Endothelial cell of umbilical vein (primary cell): ENCODE measurements around the gene C17orf50. TPM values are rescaled to one million over a fixed set of nuclear protein-coding genes. Genes with fewer than 3 reads are reported as not detected.

Source experiments
- BruUV-seq: library from RNA; stranded (reverse); fragments of 400-500 nt; replicated peaks from 2 replicates; lab custom pipeline; 2021; lab: Mats Ljungman, UMichigan
- CTCF ChIA-PET: fragments of 300-600, 350-600 bp; sonication (Branson Sonifier 250); formaldehyde crosslinking; loops from one replicate; lab custom pipeline; 2021; ENCODE audit warnings: antibody characterized with exemption, inconsistent platforms; lab: Charles Lee
- POLR2A ChIA-PET: fragments of 300-600, 350-600 bp; sonication (Branson Sonifier 250); formaldehyde crosslinking; loops from one replicate; lab custom pipeline; 2021; ENCODE audit warnings: antibody characterized with exemption, inconsistent platforms; lab: Charles Lee
- DNase-seq: peaks from one replicate; pipeline ENCODE4 v3.0.0-alpha.2; 2011; ENCODE audit warnings: low read depth, low spot score
- FAIRE-seq: peaks from 2 replicates; lab custom pipeline; 2011; peaks lifted over from hg19 to GRCh38; lab: Jason Lieb, UNC
- H2AFZ ChIP-seq: 2 replicates; pipeline ENCODE4 v1.6.0; 2012; ENCODE audit warnings: low read depth, low read length, control low read depth, inconsistent platforms
- H3K27ac ChIP-seq: 2 replicates; pipeline ENCODE4 v1.5.1; 2011; ENCODE audit warnings: low read depth, mild to moderate bottlenecking, control low read depth, low read length, moderate library complexity; ENCODE audit not compliant: insufficient read depth
- H3K27me3 ChIP-seq, 2 experiments: 2 replicates each; pipeline versions ENCODE4 v1.6.0 to v1.6.1; 2011; ENCODE audit warnings: low read length in 2 of 2, mixed read lengths in 1 of 2; ENCODE audit not compliant: control insufficient read depth in 2 of 2, insufficient read depth in 2 of 2
- H3K36me3 ChIP-seq, 2 experiments: 2 replicates in 1 of 2; 3 replicates in 1 of 2; pipeline ENCODE4 v1.5.1; 2011; ENCODE audit warnings: low read length in 2 of 2, mild to moderate bottlenecking in 1 of 2, moderate library complexity in 1 of 2; ENCODE audit not compliant: control insufficient read depth in 2 of 2, insufficient read depth in 2 of 2; ENCODE audit errors: extremely low read depth in 1 of 2
- H3K4me1 ChIP-seq: 3 replicates; pipeline ENCODE4 v1.5.1; 2011; ENCODE audit warnings: mild to moderate bottlenecking, low read length; ENCODE audit not compliant: control insufficient read depth, insufficient read depth; ENCODE audit errors: extremely low read depth
- H3K4me2 ChIP-seq: 2 replicates; pipeline ENCODE4 v1.6.1; 2011; ENCODE audit warnings: low read length, control low read depth, mixed read lengths; ENCODE audit not compliant: insufficient read depth
- H3K4me3 ChIP-seq, 3 experiments: fragments of 200-600 bp in 1 of 3; sonication (generic), shearing (Covaris generic) in 1 of 3; replicated peaks in 1 of 3; 2 replicates each; pipeline ENCODE4 v1.5.1; 2011 to 2016; ENCODE audit warnings: control low read depth in 3 of 3, low read length in 3 of 3, mild to moderate bottlenecking in 2 of 3, inconsistent platforms in 1 of 3, low read depth in 1 of 3, moderate library complexity in 1 of 3; ENCODE audit not compliant: insufficient read depth in 1 of 3
- H3K79me2 ChIP-seq: 2 replicates; pipeline ENCODE4 v1.6.0; 2012; ENCODE audit warnings: low read length, inconsistent platforms; ENCODE audit not compliant: control insufficient read depth, insufficient read depth
- H3K9ac ChIP-seq: replicated peaks from 2 replicates; pipeline ENCODE3; 2011; ENCODE audit warnings: low read length, control low read depth; ENCODE audit not compliant: insufficient read depth; ENCODE audit errors: extremely low read depth
- H3K9me1 ChIP-seq: replicated peaks from 3 replicates; pipeline ENCODE4 v1.6.0; 2011; ENCODE audit warnings: mild to moderate bottlenecking, low read length; ENCODE audit not compliant: control insufficient read depth, insufficient read depth; ENCODE audit errors: extremely low read depth
- H3K9me3 ChIP-seq: replicated peaks from 2 replicates; pipeline ENCODE4 v1.5.1; 2012; ENCODE audit warnings: low read length, inconsistent platforms; ENCODE audit not compliant: control insufficient read depth, insufficient read depth
- H4K20me1 ChIP-seq: replicated peaks from 2 replicates; pipeline ENCODE3; 2011; ENCODE audit warnings: mild to moderate bottlenecking, low read length; ENCODE audit not compliant: control insufficient read depth, insufficient read depth; ENCODE audit errors: extremely low read depth
- CTCF ChIP-seq, 2 donors: IDR thresholded peaks; 1 replicate in 1 of 2; 2 replicates in 1 of 2; pipeline ENCODE4 v1.5.1; 2011; ENCODE audit warnings: low read length in 2 of 2, mild to moderate bottlenecking in 2 of 2, moderate library complexity in 2 of 2, control low read depth in 1 of 2, inconsistent platforms in 1 of 2, low read depth in 1 of 2; ENCODE audit not compliant: insufficient read depth in 1 of 2; ENCODE audit errors: extremely low read depth in 1 of 2
- EZH2 ChIP-seq: IDR thresholded peaks from 2 replicates; pipeline ENCODE4 v1.6.1; 2012; ENCODE audit warnings: borderline replicate concordance, low read depth, mild to moderate bottlenecking, moderate library complexity, low read length, inconsistent platforms; ENCODE audit not compliant: severe bottlenecking
- FOS ChIP-seq: IDR thresholded peaks from 2 replicates; pipeline ENCODE4 v1.6.1; 2011; ENCODE audit warnings: mild to moderate bottlenecking, low read length, moderate library complexity, borderline replicate concordance; ENCODE audit not compliant: insufficient read depth
- GATA2 ChIP-seq: IDR thresholded peaks from 2 replicates; pipeline ENCODE4 v1.7.0; 2011; ENCODE audit warnings: low read depth, mild to moderate bottlenecking, moderate library complexity, mixed read lengths, low read length; ENCODE audit not compliant: insufficient read length, insufficient read depth
- JUN ChIP-seq: IDR thresholded peaks from 2 replicates; pipeline ENCODE4 v1.6.1; 2011; ENCODE audit warnings: borderline replicate concordance, low read depth; ENCODE audit not compliant: insufficient read length, insufficient read depth
- POLR2A ChIP-seq: IDR thresholded peaks from 2 replicates; pipeline ENCODE4 v1.6.1; 2012; ENCODE audit warnings: low read depth, mild to moderate bottlenecking, control low read depth, low read length
- POLR2AphosphoS5 ChIP-seq: IDR thresholded peaks from 2 replicates; pipeline ENCODE4 v1.6.1; 2012; ENCODE audit warnings: low read depth, mild to moderate bottlenecking, control low read depth, low read length, moderate library complexity; ENCODE audit not compliant: insufficient read depth
- dilution Hi-C: fragments of 300-500 bp; cut with MboI; formaldehyde crosslinking; loops from one replicate; pipeline ENCODE4 v1.15.0; 2019; ENCODE audit warnings: low sequenced_read_pairs; ENCODE audit not compliant: extremely low pct_ligation_motif_present
- intact Hi-C: fragments of 100-400 bp; cut with micrococcal nuclease; formaldehyde crosslinking; loops from one replicate; pipeline ENCODE4 v1.10.0; 2022
- polyA plus RNA-seq, 4 experiments: library from polyadenylated mRNA; depleted of rRNA in 3 of 4; stranded (reverse) in 3 of 4; unstranded in 1 of 4; fragments of >200 nt; gene quantifications; 2 replicates each; pipeline versions ENCODE4 v1.2.1 to v1.2.3, GENCODE V29; 2011 to 2012; ENCODE audit warnings: missing spikeins in 1 of 4
- total RNA-seq: library from RNA; stranded (reverse); gene quantifications from 2 replicates; pipeline ENCODE4 v1.2.3, GENCODE V29; 2021
- TF ChIP-seq, protein P1 (sequence below): IDR thresholded peaks from 2 replicates; pipeline ENCODE4 v1.6.1; 2011; ENCODE audit not compliant: insufficient read depth, insufficient read length

C17orf50 gene
- total and polyA plus RNA-seq, 2 donors (not counting 3 experiments of a cell fraction or from before 2014, with no cell fraction given), result 0.15 TPM; not detected in 1

DNA sequence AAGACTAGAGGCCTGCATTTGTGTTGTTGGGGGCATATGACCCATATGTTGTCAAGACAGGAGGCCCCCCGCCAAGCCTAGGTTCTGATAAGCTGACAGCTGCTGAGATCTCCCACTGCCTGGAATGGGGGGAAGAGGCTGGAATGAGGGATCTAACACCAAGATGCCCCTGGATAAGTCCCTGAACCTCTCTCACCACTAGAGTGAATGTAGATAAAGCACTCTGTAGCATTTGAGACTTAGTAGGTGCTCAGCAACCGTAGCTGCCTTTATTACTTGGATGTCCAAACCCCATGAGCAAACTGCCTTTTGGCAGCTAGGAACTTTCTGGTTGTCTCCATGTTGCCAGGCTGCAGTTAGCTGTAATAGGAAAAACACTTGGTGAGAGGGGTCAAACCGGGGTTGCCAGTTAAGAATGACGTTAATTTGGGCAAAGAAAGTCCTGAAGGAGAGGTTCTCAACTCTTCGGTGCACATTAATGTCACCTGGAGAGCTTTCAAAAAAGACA is 33.7 kb upstream of the C17orf50 start:
- H4K20me1 ChIP-seq, result no peaks in the 10 kb centered on the region
- H3K79me2 ChIP-seq, result no peaks in the 10 kb centered on the region
- CTCF ChIA-PET, result interaction anchor here (0.5 to 1.9 kb wide), 6 partner anchors 14 to 188 kb away, joined by 3 to 6 read pairs (median 3); no protein-coding TSS in a partner anchor
- dilution Hi-C loops (loop anchor here (25.0 kb wide), 1 partner anchor 115 kb away; no protein-coding TSS in a partner anchor), intact Hi-C loops (no loop called here)
- H3K9me3 ChIP-seq, result no peaks in the 10 kb centered on the region
- peaks cover under 1% of the 10 kb centered on the region in 2 experiments for H3K27me3 ChIP-seq
- no peak for DNase-seq
- no peak overlapping the region for H3K27ac ChIP-seq
- H3K9me1 ChIP-seq, result no peaks in the 10 kb centered on the region
- FAIRE-seq, result no peak
- POLR2A ChIA-PET, result no interaction called here
- peaks cover 4% of the 10 kb centered on the region for H3K4me1 ChIP-seq
- no peak for TF ChIP-seq POLR2AphosphoS5
- TF ChIP-seq, protein P1, sequence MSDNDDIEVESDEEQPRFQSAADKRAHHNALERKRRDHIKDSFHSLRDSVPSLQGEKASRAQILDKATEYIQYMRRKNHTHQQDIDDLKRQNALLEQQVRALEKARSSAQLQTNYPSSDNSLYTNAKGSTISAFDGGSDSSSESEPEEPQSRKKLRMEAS, result no peak
- TF ChIP-seq EZH2, result no peak
- no peak for TF ChIP-seq FOS
- no peak for TF ChIP-seq POLR2A
- TF ChIP-seq GATA2, result no peak
- H2AFZ ChIP-seq, result no peak overlapping the region
- BruUV-seq, result no TSS peak
- H3K4me2 ChIP-seq, result no peak overlapping the region
- no peak overlapping the region for H3K9ac ChIP-seq
- no peak overlapping the region for H3K4me3 ChIP-seq
- H3K36me3 ChIP-seq, result peaks cover 16 to 26% of the 10 kb centered on the region in 2 experiments

DNA sequence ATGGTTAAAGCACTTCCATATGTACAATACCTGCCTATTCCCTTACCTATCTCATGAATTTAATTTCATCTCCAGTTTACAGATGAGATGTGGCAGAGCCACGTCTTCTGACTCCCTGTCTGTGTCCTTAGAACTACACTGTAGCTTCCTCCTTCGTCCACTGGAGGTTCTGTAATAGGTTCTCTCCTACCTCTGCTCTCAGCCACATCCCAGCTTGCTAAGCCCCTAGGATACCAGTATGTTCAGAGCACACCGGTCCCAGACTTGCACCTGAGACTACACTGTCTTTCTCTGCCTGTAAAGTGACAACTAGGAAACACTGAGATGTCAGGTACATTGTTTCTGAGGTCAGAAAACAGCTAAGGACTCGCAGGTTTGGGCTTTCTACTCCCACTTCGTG is 33.1 kb upstream of the C17orf50 start:
- Histone ChIP-seq H3K9ac (no peak overlapping the region), H4K20me1 (no peaks in the 10 kb centered on the region), H3K27ac (no peak overlapping the region), H3K9me1 (no peaks in the 10 kb centered on the region), H3K4me1 (peaks cover 4% of the 10 kb centered on the region), H3K36me3 (peaks cover 16 to 26% of the 10 kb centered on the region in 2 experiments), H3K9me3 (no peaks in the 10 kb centered on the region), H3K4me2 (no peak overlapping the region), H3K79me2 (no peaks in the 10 kb centered on the region), H3K4me3 (no peak overlapping the region), H2AFZ (no peak overlapping the region), H3K27me3 (peaks cover 3 to 6% of the 10 kb centered on the region in 2 experiments)
- CTCF ChIA-PET, result interaction anchor here (0.5 to 1.9 kb wide), 7 partner anchors 10 to 188 kb away, joined by 3 to 7 read pairs (median 3); no protein-coding TSS in a partner anchor
- dilution Hi-C loops (loop anchor here (25.0 kb wide), 1 partner anchor 115 kb away; no protein-coding TSS in a partner anchor), intact Hi-C loops (no loop called here)
- TF ChIP-seq FOS, result no peak
- TF ChIP-seq, protein P1, result no peak
- no peak for TF ChIP-seq CTCF (IDR thresholded peaks at IDR 0.05; ENCODE audit: extremely low read depth in 1 of 2, insufficient read depth in 1 of 2, low read depth in 1 of 2, low read length in 2 of 2)
- TF ChIP-seq JUN, result no peak
- no peak for TF ChIP-seq POLR2A
- FAIRE-seq (no peak), DNase-seq (no peak)
- no TSS peak for BruUV-seq
- POLR2A ChIA-PET, result no interaction called here
